AG04450 (cell line): ENCODE data around the gene KCNJ4. TPM values are rescaled to one million over a fixed set of nuclear protein-coding genes. Genes with fewer than 3 reads are reported as not detected.

Experiments
- CTCF ChIA-PET: fragments of 300-600, 350-600 bp; formaldehyde crosslinking; extraction: SDS; loops from one replicate; lab custom pipeline; 2022; ENCODE audit warnings: antibody characterized with exemption, inconsistent platforms; lab: Charles Lee
- POLR2A ChIA-PET: fragments of 350-600 bp; formaldehyde crosslinking; extraction: SDS; loops from one replicate; lab custom pipeline; 2021; ENCODE audit warnings: antibody characterized with exemption, inconsistent platforms; lab: Yijun Ruan, JAX
- DNase-seq: peaks from one replicate; pipeline ENCODE4 v3.0.0-alpha.2; 2011; ENCODE audit warnings: low read depth, low spot score
- H3K27ac ChIP-seq: one replicate; pipeline ENCODE4 v1.5.1; 2012; ENCODE audit warnings: low read depth, low read length, control low read depth
- H3K27me3 ChIP-seq: one replicate; pipeline ENCODE4 v1.6.0; 2012; ENCODE audit warnings: low read length; ENCODE audit not compliant: control insufficient read depth, insufficient read depth
- H3K4me3 ChIP-seq: 2 replicates; pipeline ENCODE4 v1.5.1; 2011; ENCODE audit warnings: mild to moderate bottlenecking, low read depth, low read length, control low read depth
- H3K9me3 ChIP-seq: 2 replicates; pipeline ENCODE4 v1.5.1; 2012; ENCODE audit warnings: low read length; ENCODE audit not compliant: control insufficient read depth, insufficient read depth
- polyA plus RNA-seq: library from polyadenylated mRNA; depleted of rRNA; stranded (reverse); fragments of >200 nt; gene quantifications from 2 replicates; pipeline ENCODE4 v1.2.3, GENCODE V29; 2011
- TF ChIP-seq, protein P1 (sequence below): IDR thresholded peaks from 2 replicates; pipeline ENCODE4 v1.5.1; 2011; ENCODE audit warnings: low read depth, low read length, control low read depth, inconsistent platforms

Gene KCNJ4
- polyA plus RNA-seq, 1 experiment, result not detected

DNA sequence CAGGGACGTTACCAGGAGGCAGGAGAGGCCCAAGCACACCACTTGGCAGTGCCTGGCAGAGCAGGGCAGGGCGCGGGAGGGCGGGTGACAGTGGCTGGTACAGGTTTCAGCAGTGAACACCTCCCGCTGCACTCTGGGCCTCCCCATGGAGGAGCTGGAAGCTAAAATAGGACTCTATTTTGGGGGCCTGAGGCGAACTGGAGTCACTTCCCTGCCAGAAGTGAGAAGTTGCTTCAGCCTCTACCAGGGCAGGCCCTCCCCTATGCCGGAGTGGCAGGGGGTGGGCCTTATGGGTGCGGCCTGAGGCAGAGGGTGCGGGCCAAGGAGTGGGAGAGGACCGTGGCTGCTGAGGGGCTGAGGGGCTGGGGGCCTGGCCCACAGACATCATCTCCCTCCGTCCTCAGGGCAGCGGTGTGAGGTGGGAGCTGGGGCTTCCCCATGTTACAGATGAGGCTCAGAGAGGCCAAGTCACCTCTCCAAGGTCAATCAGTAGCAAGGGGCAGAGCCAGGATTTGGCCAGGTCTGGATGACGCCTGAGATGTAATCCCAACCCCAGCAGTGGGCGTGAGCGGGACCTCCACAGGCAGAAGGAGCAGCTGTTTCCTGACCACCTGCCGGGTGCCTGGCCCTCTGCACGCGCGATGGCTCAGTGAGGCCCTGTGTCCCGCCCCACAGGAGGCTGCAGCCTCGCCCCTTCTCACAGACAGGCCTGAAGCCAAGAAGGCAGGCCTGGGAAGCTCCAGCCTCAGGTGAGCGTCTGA lies 39.3 kb downstream of the KCNJ4 start:
- H3K4me3 ChIP-seq, result no peak overlapping the region
- TF ChIP-seq, protein P1, sequence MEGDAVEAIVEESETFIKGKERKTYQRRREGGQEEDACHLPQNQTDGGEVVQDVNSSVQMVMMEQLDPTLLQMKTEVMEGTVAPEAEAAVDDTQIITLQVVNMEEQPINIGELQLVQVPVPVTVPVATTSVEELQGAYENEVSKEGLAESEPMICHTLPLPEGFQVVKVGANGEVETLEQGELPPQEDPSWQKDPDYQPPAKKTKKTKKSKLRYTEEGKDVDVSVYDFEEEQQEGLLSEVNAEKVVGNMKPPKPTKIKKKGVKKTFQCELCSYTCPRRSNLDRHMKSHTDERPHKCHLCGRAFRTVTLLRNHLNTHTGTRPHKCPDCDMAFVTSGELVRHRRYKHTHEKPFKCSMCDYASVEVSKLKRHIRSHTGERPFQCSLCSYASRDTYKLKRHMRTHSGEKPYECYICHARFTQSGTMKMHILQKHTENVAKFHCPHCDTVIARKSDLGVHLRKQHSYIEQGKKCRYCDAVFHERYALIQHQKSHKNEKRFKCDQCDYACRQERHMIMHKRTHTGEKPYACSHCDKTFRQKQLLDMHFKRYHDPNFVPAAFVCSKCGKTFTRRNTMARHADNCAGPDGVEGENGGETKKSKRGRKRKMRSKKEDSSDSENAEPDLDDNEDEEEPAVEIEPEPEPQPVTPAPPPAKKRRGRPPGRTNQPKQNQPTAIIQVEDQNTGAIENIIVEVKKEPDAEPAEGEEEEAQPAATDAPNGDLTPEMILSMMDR, result no peak
- peaks cover 26% of the 10 kb centered on the region for H3K27me3 ChIP-seq
- H3K27ac ChIP-seq, result no peak overlapping the region
- CTCF ChIA-PET, result interaction anchor here (2.0 kb wide), 1 partner anchor 156 kb away, joined by 7 read pairs; no protein-coding TSS in a partner anchor
- POLR2A ChIA-PET, result no interaction called here
- H3K9me3 ChIP-seq, result no peaks in the 10 kb centered on the region; the same call in 1 of the 2 replicates
- no peak for DNase-seq

DNA sequence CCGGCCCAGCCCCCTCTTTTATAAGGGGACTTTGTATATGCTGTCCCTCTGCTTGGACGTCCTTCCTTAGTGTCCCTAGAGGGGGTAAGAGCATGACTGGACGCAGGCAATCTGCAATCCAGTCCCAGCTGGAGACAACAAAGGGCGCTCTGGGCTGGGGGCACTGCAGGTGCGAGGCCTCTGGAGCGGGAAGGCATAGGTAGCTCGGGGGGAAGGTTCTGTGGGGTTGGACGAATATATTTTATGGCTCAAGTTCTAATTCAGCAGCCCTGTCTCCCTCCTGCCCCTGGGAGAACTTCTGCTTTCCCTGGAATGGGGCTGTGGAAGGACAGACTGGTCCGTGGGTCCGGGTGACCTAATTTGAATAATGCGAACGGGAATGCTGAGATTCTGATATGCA lies 40.0 kb downstream of the KCNJ4 start:
- POLR2A ChIA-PET, result no interaction called here
- Histone ChIP-seq H3K27me3 (peaks cover 25% of the 10 kb centered on the region), H3K9me3 (no peaks in the 10 kb centered on the region; the same call in 1 of the 2 replicates), H3K27ac (no peak overlapping the region), H3K4me3 (no peak overlapping the region)
- TF ChIP-seq, protein P1, result no peak
- DNase-seq, result no peak
- CTCF ChIA-PET, result interaction anchor here (2.0 kb wide), 1 partner anchor 157 kb away, joined by 7 read pairs; no protein-coding TSS in a partner anchor

DNA sequence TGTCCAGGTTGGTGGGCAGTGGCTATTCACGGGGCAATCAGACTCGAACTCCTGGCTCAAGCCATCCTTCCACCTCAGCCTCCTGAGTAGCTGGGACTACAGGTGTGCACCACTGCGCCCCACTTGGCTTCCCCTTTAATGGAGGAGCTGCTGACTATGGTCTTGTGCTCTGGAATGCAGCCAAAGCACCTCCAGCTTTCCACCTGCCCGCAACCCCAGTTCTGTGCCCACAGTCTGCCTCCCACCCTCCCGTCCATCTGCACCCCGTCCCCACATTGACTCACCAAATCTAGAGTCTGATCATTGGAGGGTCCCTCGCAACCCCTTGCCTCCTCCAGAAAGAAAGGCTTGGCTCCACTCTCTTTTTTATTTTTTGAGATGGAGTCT lies 41.0 kb downstream of the KCNJ4 start:
- ChIA-PET CTCF (no interaction called here), POLR2A (no interaction called here)
- no peak for DNase-seq
- Histone ChIP-seq H3K27me3 (peaks cover 22% of the 10 kb centered on the region), H3K27ac (no peak overlapping the region), H3K9me3 (no peaks in the 10 kb centered on the region; the same call in 1 of the 2 replicates), H3K4me3 (no peak overlapping the region)
- TF ChIP-seq, protein P1, result no peak

DNA sequence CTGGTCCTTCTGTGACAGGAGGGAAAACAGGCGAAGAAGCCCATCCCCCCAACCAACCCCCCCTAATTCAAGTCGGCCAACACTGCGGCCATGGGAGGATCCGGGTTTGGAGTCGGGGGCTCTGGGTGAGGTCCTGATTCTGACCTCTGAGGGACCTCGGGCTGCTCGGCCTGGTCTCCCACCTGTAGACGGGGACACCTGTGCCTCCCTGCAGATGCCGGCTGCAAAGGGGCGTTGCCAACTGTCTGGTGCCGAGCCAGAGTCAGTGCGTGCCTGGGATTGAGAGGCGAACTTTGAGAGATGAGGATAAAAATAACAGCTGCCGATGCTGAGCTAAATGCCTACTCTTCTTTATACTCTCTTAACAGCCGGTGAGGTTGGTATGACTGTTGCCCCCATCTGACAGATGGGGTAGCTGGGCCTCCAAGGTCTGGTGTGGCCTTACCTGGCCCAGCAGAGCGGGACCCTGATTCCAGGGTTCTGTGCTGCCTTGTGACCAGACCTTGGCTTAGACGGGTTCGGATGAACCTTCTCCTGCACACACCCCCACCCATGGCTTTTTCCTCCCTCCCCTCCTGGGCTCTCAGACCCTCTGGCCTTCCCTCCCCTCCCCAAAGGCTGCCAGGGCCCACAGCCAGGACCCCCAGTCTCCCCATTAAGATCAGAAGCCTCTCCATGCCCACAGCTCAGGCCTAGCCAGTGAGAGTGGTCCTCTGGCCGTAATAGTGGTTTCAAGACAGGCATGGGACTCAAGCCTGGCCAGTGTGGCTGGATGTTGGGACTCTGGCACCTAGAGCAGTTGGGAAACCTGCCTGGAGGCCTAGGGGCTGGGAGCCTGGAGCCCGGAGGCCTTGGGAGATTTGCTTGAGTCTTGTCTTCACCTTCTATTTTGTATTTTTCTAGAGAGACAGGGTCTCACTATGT lies 41.7 kb downstream of the KCNJ4 start:
- TF ChIP-seq, protein P1, result no peak
- H3K27ac ChIP-seq, result no peak overlapping the region
- no peaks in the 10 kb centered on the region; the same call in 1 of the 2 replicates for H3K9me3 ChIP-seq
- DNase-seq, result no peak
- peaks cover 22% of the 10 kb centered on the region for H3K27me3 ChIP-seq
- CTCF ChIA-PET, result interaction anchor here (0.6 to 1.1 kb wide), 4 partner anchors 12 to 157 kb away, joined by 3 to 5 read pairs (median 3); no protein-coding TSS in a partner anchor
- H3K4me3 ChIP-seq, result no peak overlapping the region
- POLR2A ChIA-PET, result no interaction called here
